LoVo (cell line): ENCODE measurements around the gene PRKCZ.
"Not testable (repeated sequence)": the region's sequence is repeated elsewhere in the genome, so short reads cannot be mapped to it uniquely, and the experiment has no call there.

Source experiments
- DNase-seq: peaks from one replicate; pipeline ENCODE4 v3.0.0-alpha.2; 2016; ENCODE audit warnings: low spot score

The PRKCZ gene

DNA sequence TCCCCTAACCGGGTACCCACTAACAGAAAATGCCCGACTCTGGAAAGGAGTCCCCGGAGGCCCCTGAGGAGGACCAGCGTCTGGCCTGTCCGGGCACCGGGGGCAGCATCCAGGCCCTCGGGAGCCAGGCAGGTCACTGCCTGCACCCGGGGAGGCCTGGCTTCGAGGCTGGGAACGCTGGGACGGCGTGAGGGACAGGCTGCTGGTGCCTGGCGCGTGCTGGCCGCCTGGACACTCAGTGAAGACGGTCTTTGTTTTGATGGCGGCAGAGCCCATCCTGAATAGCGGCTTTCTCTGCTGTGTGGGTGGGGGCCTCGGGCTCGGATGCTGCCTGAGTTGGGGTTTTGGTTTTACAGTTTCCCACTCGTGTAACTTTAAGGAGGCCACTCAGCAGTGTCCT lies 37.6 kb downstream of the PRKCZ start:
- DNase-seq = no peak

DNA sequence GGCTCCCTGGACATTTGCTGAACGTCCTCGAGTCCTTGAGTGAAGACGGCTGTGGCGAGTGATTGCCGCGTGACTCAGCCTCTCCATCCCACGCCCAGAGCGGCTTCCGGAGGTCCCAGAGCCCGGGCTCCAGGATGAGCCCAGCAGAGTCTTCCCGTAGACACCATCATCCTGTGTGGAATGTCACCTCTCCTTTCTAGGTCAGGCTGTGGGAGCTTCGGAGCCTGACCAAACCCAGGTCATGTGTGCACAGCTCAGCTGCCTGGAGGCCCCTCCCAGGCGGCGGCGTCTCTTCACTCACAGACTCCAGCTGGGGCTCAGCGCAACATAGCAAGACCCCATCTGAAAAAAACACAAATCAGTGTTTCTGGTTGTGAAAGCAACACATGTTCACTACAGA lies 38.2 kb downstream of the PRKCZ start:
- DNase-seq = no peak

DNA sequence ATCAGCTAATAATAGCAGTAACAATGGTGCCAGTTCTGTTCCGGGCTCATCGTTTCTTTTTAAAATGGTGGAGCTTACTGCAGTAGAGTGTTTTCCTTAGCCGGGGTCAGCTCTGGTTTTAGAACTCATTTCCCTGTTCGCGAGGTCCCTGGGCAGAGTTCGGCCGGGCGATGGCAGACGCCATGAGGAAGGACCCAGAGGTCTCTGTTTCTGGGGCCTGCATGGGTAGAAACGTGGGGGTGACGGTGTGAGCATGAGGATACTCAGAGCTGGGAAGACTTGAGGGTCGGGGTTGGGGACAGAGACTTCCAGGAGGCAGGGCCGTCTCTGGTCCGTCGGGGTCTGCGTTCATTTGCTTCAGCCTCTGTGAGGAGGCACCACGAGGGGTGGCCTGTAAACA lies 38.8 kb downstream of the PRKCZ start:
- no peak for DNase-seq

- no peak for DNase-seq
These were observed 40.1 kb downstream of the PRKCZ start for GRCh38 chr1:2090216-2090890.

DNA sequence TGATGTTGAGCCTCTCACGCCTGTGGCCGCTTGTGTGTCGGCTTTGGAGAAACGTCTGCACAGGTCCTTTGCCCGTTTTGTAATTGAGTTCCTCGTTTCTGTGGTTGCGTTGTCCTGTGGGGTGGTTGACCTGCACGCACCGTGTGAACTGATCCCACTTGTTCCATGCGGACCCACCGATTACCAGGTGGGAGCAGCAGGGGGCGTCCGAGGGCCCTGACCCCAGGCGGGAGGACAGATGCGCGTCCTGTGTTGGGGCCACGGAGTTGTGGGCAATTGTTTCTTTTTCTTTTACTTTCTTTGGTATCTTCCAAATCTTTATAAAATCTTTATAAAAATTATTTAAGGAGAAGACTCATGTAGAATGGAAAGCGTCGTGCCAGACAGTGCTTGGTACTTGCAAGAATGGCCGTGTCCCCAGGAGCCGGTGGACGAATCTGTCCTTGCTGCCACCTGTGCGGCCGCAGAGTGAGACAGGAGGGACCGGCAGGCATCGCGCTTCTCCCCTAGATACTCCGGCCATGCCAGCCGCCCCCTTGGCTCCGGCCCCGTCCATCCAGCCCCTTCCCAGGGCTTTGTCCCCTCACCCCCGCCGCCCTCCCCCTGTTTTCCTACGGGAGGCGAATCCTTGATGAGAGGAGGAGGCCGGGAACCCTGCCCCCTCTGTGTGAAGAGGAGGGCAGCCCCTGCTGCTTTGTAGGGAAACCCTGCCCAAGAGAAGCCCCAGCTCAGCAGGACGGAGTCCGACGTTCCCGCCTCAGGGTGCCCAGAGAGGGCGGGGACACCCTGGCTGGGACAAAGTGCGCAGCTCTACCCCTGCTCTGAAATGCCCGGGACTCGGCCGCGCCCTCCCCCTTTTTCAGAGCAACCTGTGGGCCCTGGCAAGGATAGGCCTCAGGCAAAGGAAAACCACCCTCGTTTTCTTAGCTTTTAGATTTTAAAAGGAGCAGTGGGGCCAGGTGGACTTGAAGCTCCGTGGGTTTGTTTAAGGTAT lies 41.7 kb downstream of the PRKCZ start:
- peak; percentile 24 for DNase-seq

GRCh38 chr1:2093055-2093454 lies 42.8 kb downstream of the PRKCZ start:
- DNase-seq = no peak

DNA sequence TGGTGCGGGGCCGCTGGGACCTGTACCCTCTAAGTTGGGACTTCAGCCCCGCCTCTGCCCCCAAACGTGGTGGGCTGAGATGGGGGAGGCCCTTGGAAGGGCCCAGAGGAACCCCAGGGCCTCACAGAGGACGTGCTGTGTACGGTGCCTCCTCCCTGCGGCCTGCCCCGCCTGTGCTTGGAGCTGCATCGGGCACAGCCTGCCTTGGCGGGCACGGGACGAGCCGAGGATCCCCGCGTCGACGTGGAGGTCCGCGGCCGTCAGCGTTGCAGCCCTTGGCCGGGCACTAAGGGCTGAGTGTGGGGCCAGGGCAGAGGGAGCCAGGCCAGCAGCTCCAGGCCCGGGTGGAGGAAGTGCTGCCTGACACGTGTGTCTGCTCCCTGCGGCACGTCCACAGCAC lies 43.4 kb downstream of the PRKCZ start:
- DNase-seq = no peak

GRCh38 chr1:2094269-2095158 lies 44.3 kb downstream of the PRKCZ start:
- not testable (repeated sequence) for DNase-seq

DNA sequence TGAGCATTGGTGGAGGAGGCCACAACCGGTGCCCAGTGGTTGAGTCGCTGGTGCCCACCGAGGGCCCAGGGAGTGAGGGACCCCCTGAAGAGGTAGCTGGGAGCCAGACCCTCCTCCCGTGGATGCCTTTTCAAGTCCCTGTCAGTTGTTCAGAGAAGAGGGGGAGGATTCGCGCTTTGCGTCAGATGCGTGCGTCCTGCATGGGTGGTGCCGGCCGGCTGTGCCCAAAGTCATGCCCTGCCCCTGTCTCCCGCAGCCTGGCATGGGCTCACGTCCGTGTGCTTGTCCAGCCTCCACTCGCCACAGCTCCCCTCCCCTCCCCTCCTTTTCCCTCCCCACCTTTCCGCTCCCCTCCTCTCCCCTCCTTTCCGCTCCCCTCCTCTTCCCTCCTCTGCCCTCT lies 45.2 kb downstream of the PRKCZ start:
- no peak for DNase-seq

DNA sequence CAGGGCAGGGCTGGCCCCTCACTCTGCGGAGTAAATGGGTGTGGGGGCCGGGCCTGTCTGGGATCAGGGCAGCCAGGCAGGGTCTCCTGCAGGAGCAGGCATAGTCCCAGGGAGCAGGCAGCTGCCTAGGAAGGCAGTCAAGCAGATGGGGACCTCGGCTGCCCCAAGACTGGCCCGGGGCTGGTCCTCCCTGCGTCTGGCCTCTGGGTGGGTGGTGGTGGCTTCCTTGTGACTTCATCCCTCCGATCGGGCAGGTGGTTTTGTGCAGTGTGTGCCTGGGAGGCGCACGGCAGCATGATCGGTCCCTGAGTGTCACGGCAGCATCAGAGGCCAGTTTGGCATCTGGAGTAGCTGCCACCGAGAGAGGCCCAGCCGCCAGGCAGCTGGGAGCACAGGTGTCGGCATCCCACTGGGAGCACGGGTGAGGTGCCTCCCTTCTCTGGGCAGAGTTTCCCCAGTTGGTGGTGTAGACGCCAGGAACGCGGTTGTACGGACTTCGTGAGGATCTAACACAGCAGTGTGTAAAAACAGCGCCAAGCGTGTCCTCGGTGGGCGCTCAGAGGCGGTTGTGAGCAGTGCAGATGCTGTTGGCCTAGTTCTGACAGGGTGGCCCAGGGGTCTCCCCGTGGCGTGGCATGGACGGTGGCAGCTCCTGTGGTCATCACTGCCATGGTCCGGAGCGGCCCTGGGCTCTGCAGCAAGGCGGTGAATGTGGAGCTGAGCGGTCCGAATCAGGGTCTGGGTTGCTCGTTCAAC lies 45.9 kb downstream of the PRKCZ start:
- no peak for DNase-seq

DNA sequence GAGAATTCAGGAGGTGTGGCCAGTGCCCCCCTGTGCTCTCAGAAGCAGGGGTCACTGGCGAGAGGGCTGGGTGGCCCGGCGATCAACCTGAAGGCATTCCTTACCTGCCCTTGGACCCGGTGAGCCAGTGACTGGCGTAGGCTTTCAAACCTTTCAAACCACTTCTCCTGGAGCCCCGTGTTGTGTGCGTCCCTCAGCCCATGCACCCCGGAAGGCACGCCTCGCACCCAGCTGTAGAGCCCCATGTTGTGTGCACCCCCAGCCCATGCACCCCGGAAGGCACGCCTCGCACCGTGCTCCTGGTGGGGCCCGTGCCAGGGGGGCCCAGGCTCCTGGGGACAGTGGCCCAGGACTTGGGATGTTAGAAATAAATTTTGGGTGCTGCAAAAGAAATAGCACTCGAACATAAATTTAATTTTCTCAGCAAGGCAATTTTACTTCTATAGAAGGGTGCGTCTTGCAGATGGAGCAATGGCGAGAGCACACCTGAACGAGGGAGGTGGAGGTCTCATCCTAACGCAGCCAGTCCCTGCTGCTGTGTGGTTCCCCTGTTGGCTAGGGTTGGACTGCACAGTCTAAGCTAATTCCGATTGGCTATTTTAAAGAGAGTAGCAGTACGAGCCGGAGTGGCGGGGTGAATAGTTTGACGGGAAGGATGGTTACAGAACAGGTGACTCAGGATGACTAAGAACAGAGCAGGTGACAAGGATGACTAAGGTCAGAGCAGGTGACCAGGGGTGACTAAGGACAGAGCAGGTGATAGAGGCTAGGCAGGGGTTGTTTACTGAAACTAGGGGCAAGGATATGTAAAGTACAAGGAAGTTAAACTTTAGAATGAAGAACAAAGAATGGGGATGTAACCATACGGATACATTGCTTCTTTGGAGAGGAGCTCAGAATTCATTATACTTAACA lies 47.4 kb downstream of the PRKCZ start:
- peak; percentile 65 for DNase-seq

GRCh38 chr1:2098301-2098698 lies 48.1 kb downstream of the PRKCZ start:
- no peak for DNase-seq

DNA sequence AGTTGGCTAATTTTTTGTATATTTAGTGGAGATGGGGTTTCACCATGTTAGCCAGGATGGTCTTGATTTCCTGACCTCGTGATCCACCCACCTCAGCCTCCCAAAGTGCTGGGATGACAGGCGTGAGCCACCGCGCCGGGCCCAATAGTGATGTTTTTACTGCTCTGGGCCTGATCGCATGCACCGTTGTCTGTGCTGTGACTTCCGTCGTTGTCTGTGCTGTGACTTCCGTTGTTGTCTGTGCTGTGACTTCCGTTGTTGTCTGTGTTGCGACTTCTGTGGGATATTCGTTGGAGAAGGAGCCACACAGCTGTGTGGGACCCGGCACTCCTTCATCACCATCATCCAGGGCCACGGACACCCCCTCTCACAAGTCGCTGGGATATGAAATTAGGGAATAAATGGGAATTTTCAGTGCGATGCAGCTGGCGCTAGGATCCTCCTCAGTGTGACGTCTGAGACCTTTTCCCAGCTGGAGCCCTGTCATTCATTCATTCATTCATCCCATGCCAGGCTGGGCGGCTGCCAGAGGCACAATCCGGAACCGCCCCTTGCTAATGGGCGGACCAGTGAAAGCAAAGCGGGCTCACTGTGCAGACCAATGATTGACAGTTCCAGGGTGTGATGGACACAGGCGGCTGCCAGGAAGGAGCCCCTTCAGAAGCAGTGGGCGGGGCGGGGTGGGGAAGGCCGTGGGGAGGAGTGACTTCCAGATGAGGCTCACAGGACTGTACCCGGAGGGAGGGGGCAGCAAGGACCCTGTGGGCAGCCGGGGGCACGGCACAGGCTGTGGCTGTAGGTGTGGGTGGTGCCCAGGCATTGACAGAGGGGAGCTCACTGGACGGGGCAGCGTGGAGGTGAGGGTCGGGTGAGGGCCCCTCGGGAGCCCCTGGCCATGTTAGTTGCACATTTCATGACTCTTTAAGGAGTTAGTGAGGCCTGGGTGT lies 48.9 kb downstream of the PRKCZ start:
- no peak for DNase-seq

GRCh38 chr1:2099886-2100779 lies 49.9 kb downstream of the PRKCZ start:
- DNase-seq = no peak

GRCh38 chr1:2100780-2101108 lies 50.5 kb downstream of the PRKCZ start:
- no peak for DNase-seq

DNA sequence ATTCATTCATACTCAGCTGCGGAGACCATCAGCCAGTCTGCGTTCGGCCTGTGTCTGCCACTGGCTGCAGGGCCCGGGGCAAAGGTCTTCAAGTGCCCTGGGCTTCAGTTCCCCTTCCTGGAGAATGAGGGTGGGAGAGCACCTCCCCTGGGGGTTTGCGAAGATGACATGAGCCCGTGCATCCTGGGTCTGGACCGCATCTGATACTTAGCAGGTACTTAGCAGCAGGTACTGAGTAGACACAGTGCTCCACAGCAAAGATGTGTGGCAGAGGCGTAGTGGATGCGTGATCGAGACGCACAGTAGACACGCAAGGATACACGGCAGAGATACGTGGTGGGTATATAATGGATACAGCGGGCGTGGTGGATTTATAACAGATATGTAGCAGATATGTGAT lies 51.3 kb downstream of the PRKCZ start:
- no peak for DNase-seq

GRCh38 chr1:2101946-2102345 lies 51.7 kb downstream of the PRKCZ start:
- no peak for DNase-seq

DNA sequence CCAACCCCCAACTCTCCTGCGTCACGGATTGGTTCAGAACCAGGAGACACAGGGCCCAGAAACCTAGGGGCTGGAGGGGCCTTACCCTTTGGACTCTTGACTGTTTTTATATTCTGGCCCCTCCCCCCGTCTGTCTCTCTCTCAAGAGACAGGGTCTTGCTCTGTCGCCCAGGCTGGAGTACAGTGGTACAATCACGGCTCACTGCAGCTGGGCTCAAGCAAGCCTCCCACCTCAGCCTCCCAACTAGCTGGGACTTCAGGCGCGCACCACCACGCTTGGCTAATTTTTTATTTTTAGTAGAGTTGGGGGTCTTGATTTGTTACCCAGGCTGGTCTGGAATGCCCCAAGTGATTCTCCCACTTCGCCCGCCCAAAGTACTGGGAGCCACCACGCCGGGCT lies 52.5 kb downstream of the PRKCZ start:
- no peak for DNase-seq
